Osteocyte (in vitro differentiated cells): ENCODE results near the gene SAP30L. TPM values are rescaled to one million over a fixed set of nuclear protein-coding genes. Genes with fewer than 3 reads are reported as not detected.

Experiments used
- DNase-seq: peaks from one replicate; pipeline ENCODE4 v3.0.0; 2021; ENCODE audit warnings: mixed read lengths; ENCODE audit not compliant: unreplicated experiment; ENCODE audit errors: extremely low spot score
- H3K27ac Mint-ChIP-seq: one replicate; pipeline ENCODE4 v1.8.0; 2021; ENCODE audit warnings: mild to moderate bottlenecking, mixed read lengths; ENCODE audit not compliant: unreplicated experiment
- H3K27me3 Mint-ChIP-seq: one replicate; pipeline ENCODE4 v1.8.0; 2021; ENCODE audit warnings: mixed read lengths; ENCODE audit not compliant: unreplicated experiment
- H3K36me3 Mint-ChIP-seq: one replicate; pipeline ENCODE4 v1.8.0; 2021; ENCODE audit warnings: mixed read lengths; ENCODE audit not compliant: unreplicated experiment
- H3K4me1 Mint-ChIP-seq: one replicate; pipeline ENCODE4 v1.8.0; 2021; ENCODE audit warnings: mixed read lengths; ENCODE audit not compliant: unreplicated experiment
- H3K4me3 Mint-ChIP-seq: one replicate; pipeline ENCODE4 v1.8.0; 2021; ENCODE audit warnings: mild to moderate bottlenecking, moderate library complexity, mixed read lengths; ENCODE audit not compliant: unreplicated experiment
- H3K9me3 Mint-ChIP-seq: one replicate; pipeline ENCODE4 v1.8.0; 2021; ENCODE audit warnings: mixed read lengths; ENCODE audit not compliant: unreplicated experiment
- total RNA-seq: library from RNA; stranded (reverse); gene quantifications from 2 replicates; pipeline ENCODE4 v1.2.1, GENCODE V29; 2021
- TF ChIP-seq, protein P1 (sequence below): fragments of 200-600 bp; sonication (generic); IDR thresholded peaks from 2 replicates; pipeline ENCODE4 v1.5.0; 2021; ENCODE audit warnings: antibody characterized with exemption, mild to moderate bottlenecking, moderate library complexity

Gene SAP30L
- total RNA-seq, 1 donor from 2014 or later: 45.9 TPM

DNA sequence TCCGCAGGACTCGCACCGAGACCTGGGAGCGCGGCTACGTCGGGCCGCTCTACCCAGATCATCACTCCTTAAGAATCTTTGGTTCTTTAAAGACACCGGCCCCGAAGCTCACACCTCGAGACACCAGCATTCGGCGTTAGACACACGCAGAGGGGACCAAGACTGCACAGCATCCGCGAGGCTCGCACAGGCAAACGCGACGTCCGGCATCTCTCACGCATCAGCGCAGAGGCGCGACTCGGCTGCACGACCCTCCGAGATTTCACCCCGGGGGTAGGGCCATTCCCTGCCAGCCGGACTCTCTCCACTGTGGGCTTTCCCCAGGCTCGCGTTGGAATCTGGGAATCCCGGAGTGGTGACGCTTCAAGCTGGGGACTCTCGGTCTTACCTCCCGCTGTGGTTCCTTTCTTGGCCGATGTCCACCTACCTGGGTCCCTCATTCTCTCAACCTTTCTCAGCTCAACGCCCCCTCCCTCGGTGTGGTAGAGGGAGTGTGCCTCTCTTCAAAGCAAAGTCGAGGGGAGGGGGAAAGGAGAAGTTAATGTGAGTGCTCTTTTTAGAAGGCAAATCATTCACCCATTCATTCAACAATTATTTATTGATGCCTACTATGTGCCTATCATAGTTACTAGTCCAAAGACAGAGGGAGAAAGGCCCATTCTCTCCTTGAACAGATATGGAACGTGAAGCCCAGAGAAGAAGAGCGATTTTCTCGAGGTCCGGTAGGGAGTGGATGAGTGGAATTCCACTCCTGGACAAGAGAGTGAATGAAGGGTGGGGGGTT, 33.6 kb downstream of the SAP30L start:
- no peak overlapping the region for H3K27ac Mint-ChIP-seq
- H3K4me3 Mint-ChIP-seq: peak overlapping the region; percentile 29
- peaks cover 88% of the 10 kb centered on the region for H3K27me3 Mint-ChIP-seq
- no peak for DNase-seq
- peaks cover 49% of the 10 kb centered on the region for H3K4me1 Mint-ChIP-seq
- no peaks in the 10 kb centered on the region for H3K9me3 Mint-ChIP-seq
- H3K36me3 Mint-ChIP-seq: no peaks in the 10 kb centered on the region
- TF ChIP-seq, protein P1, sequence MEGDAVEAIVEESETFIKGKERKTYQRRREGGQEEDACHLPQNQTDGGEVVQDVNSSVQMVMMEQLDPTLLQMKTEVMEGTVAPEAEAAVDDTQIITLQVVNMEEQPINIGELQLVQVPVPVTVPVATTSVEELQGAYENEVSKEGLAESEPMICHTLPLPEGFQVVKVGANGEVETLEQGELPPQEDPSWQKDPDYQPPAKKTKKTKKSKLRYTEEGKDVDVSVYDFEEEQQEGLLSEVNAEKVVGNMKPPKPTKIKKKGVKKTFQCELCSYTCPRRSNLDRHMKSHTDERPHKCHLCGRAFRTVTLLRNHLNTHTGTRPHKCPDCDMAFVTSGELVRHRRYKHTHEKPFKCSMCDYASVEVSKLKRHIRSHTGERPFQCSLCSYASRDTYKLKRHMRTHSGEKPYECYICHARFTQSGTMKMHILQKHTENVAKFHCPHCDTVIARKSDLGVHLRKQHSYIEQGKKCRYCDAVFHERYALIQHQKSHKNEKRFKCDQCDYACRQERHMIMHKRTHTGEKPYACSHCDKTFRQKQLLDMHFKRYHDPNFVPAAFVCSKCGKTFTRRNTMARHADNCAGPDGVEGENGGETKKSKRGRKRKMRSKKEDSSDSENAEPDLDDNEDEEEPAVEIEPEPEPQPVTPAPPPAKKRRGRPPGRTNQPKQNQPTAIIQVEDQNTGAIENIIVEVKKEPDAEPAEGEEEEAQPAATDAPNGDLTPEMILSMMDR: no peak

- Mint-ChIP-seq H3K27me3 (peaks cover 88% of the 10 kb centered on the region), H3K27ac (no peak overlapping the region), H3K9me3 (no peaks in the 10 kb centered on the region), H3K4me3 (no peak overlapping the region), H3K4me1 (peaks cover 41% of the 10 kb centered on the region), H3K36me3 (no peaks in the 10 kb centered on the region)
- DNase-seq: no peak
- TF ChIP-seq, protein P1: no peak
These were observed 34.4 kb downstream of the SAP30L start for GRCh38 chr5:154479944-154480750.

DNA sequence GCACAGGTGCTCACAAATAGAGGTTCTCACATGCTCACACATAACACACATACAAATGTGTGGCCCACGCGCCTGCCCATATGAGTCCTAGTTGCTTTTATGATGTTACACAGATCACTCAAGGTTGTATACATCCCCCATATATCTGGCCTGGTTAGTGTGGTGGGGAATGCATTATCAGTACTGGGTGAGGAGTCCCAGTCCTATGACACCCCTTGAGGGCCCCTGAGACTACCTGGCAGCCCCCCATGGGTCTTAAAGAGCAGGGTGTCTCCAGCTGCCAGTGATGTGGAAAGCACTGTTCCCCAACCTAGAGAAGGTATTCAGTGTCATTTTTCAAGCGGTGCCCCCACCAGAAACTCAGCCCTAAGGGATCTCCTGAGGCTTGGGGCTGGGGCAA, 35.0 kb downstream of the SAP30L start:
- H3K4me3 Mint-ChIP-seq: no peak overlapping the region
- H3K4me1 Mint-ChIP-seq: peaks cover 36% of the 10 kb centered on the region
- H3K36me3 Mint-ChIP-seq: no peaks in the 10 kb centered on the region
- H3K9me3 Mint-ChIP-seq: no peaks in the 10 kb centered on the region
- peaks cover 89% of the 10 kb centered on the region for H3K27me3 Mint-ChIP-seq
- no peak overlapping the region for H3K27ac Mint-ChIP-seq
- TF ChIP-seq, protein P1: no peak
- DNase-seq: no peak

GRCh38 chr5:154481584-154482381, 36.0 kb downstream of the SAP30L start:
- peaks cover 29% of the 10 kb centered on the region for H3K4me1 Mint-ChIP-seq
- DNase-seq: no peak
- no peaks in the 10 kb centered on the region for H3K9me3 Mint-ChIP-seq
- H3K36me3 Mint-ChIP-seq: no peaks in the 10 kb centered on the region
- TF ChIP-seq, protein P1: no peak
- H3K4me3 Mint-ChIP-seq: no peak overlapping the region
- no peak overlapping the region for H3K27ac Mint-ChIP-seq
- H3K27me3 Mint-ChIP-seq: peaks cover 89% of the 10 kb centered on the region
